ENCODE measurements around the gene ARMH3. TPM values are rescaled to one million over a fixed set of nuclear protein-coding genes. Genes with fewer than 3 reads are reported as not detected.

The ARMH3 gene
- total and polyA plus RNA-seq, 10 of the 15 experiments (the other 5 are each of a cell fraction or from before 2014, with no cell fraction given): 13.0 to 33.0 (median 16.4) TPM

GRCh38 chr10:102027261-102027660 lies 28.7 kb downstream of the ARMH3 start:
- Histone ChIP-seq H3K4me2 (ENCODE audit: control insufficient read depth, insufficient read depth) (no peak overlapping the region), H3K27ac (ENCODE audit: control insufficient read depth, insufficient read depth) (no peak overlapping the region), H3K79me2 (ENCODE audit: control insufficient read depth, insufficient read depth, low read length) (no peaks in the 10 kb centered on the region), H2AFZ (ENCODE audit: control insufficient read depth, low read depth, low read length) (no peak overlapping the region), H3K9me3 (replicated peaks; ENCODE audit: control insufficient read depth, insufficient read depth, low read length) (no peaks in the 10 kb centered on the region), H4K20me1 (ENCODE audit: control insufficient read depth, insufficient read depth) (no peaks in the 10 kb centered on the region), H3K4me3 (no peak overlapping the region), H3K4me1 (ENCODE audit: control insufficient read depth, insufficient read depth, low read length) (no peaks in the 10 kb centered on the region), H3K9ac (ENCODE audit: control insufficient read depth, insufficient read depth, low read length) (no peak overlapping the region), H3K36me3 (ENCODE audit: control insufficient read depth in 2 of 2, insufficient read depth in 2 of 2, low read length in 1 of 2) (peaks cover 0 to 9% of the 10 kb centered on the region in 2 experiments; a peak in 3 of 4 replicates), H3K27me3 (replicated peaks in 1 of 2; ENCODE audit: control insufficient read depth in 2 of 2, insufficient read depth in 2 of 2, low read length in 1 of 2) (no peaks in the 10 kb centered on the region)
- no TSS peak for BruUV-seq (replicated peaks)
- in situ Hi-C loops (cut with MboI): no loop called here
- FAIRE-seq: no peak
- ChIA-PET CTCF (interaction anchor here (0.6 to 3.1 kb wide), 3 partner anchors 16 to 192 kb away, joined by 3 to 19 read pairs (median 3); no protein-coding TSS in a partner anchor), RAD21 (ENCODE audit: unreplicated experiment) (interaction anchor here (1.2 kb wide), 1 partner anchor 187 kb away, joined by 3 read pairs; no protein-coding TSS in a partner anchor), SMC1A (ENCODE audit: uncharacterized antibody, unreplicated experiment) (no interaction called here), POLR2A (no interaction called here)
- no peak for DNase-seq (ENCODE audit: low read depth, low spot score)
- ATAC-seq: no peak
- 100% methylated on average over 1 of the region's 2 CpGs for WGBS (ENCODE audit: insufficient coverage, insufficient replicate concordance, low lambda C conversion rate, missing lambda C conversion rate)
- intact Hi-C loops (cut with micrococcal nuclease; ENCODE audit: unreplicated experiment): no loop called here
- TF ChIP-seq NFIC (IDR thresholded peaks at IDR 0.05; ENCODE audit: low read depth, low read length): no peak
- no peak for TF ChIP-seq CEBPB (IDR thresholded peaks at IDR 0.05; ENCODE audit: borderline replicate concordance in 1 of 2, low read depth in 2 of 2, low read length in 2 of 2)
- no peak for TF ChIP-seq NR2C1 (IDR thresholded peaks at IDR 0.05)
- no peak for TF ChIP-seq YBX1 (IDR thresholded peaks at IDR 0.05)
- TF ChIP-seq E2F8 (IDR thresholded peaks at IDR 0.05; ENCODE audit: low read depth, partially characterized antibody): no peak
- no peak for TF ChIP-seq RB1 (IDR thresholded peaks at IDR 0.05; ENCODE audit: borderline replicate concordance)
- TF ChIP-seq ELK1 (IDR thresholded peaks at IDR 0.05; ENCODE audit: low read depth, low read length): no peak
- TF ChIP-seq USF1 (IDR thresholded peaks at IDR 0.05; ENCODE audit: borderline replicate concordance, extremely low read length, insufficient read depth, low read depth, low read length): no peak
- TF ChIP-seq CHD1 (IDR thresholded peaks at IDR 0.05; ENCODE audit: low read depth, low read length): no peak
- TF ChIP-seq MEF2B (IDR thresholded peaks at IDR 0.05; ENCODE audit: partially characterized antibody, poor library complexity, severe bottlenecking): no peak
